Measurements from ENCODE around the gene ELL2.

DNA sequence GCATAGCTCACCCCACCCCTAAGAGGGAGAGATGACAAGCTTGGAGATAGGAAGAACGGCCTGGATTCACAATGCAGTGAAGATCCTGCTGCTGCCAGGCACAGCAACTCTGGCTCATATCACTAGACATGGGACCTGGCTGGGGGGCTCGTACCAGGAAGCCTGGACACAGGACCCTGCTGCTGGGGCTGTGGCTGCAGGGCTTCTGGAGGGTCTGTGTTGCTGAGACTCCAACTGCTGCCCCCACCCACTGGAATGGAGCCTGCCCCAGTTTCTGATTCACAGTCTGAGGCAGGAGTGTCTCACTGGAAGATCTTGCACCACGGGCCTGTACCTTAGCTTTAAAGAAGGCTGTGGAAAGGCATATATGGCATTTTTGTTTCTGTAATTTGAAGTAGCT is 108.2 kb downstream of the ELL2 start:
- TF ChIP-seq POLR2A (IDR thresholded peaks at IDR 0.05): no peak
- TF ChIP-seq, protein P1, sequence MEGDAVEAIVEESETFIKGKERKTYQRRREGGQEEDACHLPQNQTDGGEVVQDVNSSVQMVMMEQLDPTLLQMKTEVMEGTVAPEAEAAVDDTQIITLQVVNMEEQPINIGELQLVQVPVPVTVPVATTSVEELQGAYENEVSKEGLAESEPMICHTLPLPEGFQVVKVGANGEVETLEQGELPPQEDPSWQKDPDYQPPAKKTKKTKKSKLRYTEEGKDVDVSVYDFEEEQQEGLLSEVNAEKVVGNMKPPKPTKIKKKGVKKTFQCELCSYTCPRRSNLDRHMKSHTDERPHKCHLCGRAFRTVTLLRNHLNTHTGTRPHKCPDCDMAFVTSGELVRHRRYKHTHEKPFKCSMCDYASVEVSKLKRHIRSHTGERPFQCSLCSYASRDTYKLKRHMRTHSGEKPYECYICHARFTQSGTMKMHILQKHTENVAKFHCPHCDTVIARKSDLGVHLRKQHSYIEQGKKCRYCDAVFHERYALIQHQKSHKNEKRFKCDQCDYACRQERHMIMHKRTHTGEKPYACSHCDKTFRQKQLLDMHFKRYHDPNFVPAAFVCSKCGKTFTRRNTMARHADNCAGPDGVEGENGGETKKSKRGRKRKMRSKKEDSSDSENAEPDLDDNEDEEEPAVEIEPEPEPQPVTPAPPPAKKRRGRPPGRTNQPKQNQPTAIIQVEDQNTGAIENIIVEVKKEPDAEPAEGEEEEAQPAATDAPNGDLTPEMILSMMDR (IDR thresholded peaks at IDR 0.05): no peak
